ENCODE data around the gene UBAC2.

Gene UBAC2

GRCh38 chr13:99295488-99296252 lies 95.0 kb downstream of the UBAC2 start:
- no peak for DNase-seq (ENCODE audit: low read depth)

- no peak for DNase-seq (ENCODE audit: low read depth)
Observed at GRCh38 chr13:99296398-99296797, 95.7 kb downstream of the UBAC2 start.

- no peak for DNase-seq (ENCODE audit: low read depth)
Observed at GRCh38 chr13:99297331-99297730, 96.7 kb downstream of the UBAC2 start.

GRCh38 chr13:99298056-99298455 lies 97.4 kb downstream of the UBAC2 start:
- DNase-seq (ENCODE audit: low read depth), result no peak

- no peak for DNase-seq (ENCODE audit: low read depth)
Observed at GRCh38 chr13:99299256-99299919, 98.7 kb downstream of the UBAC2 start.

- DNase-seq (ENCODE audit: low read depth), result no peak
Observed at GRCh38 chr13:99299920-99300341, 99.3 kb downstream of the UBAC2 start.

- DNase-seq (ENCODE audit: low read depth), result no peak
Observed at GRCh38 chr13:99301056-99301838, 100.6 kb downstream of the UBAC2 start.

- DNase-seq (ENCODE audit: low read depth), result no peak
Observed at GRCh38 chr13:99301913-99302636, 101.4 kb downstream of the UBAC2 start.

GRCh38 chr13:99302637-99303505 lies 102.2 kb downstream of the UBAC2 start:
- no peak for DNase-seq (ENCODE audit: low read depth)

GRCh38 chr13:99303863-99304521 lies 103.3 kb downstream of the UBAC2 start:
- no peak for DNase-seq (ENCODE audit: low read depth)

- DNase-seq (ENCODE audit: low read depth), result no peak
Observed at GRCh38 chr13:99304541-99304940, 103.9 kb downstream of the UBAC2 start.

GRCh38 chr13:99305158-99305557 lies 104.5 kb downstream of the UBAC2 start:
- no peak for DNase-seq (ENCODE audit: low read depth)

GRCh38 chr13:99305566-99305965 lies 104.9 kb downstream of the UBAC2 start:
- DNase-seq (ENCODE audit: low read depth), result no peak

- DNase-seq (ENCODE audit: low read depth), result no peak
Observed at GRCh38 chr13:99307247-99307646, 106.6 kb downstream of the UBAC2 start, which contains the start of gene GPR183. TSS of gene GPR183 (minus strand) at chr13:99307399. CDS start at chr13:99296145, 11,254 bp downstream.

GRCh38 chr13:99307648-99308339 lies 107.1 kb downstream of the UBAC2 start:
- DNase-seq (ENCODE audit: low read depth), result no peak

GRCh38 chr13:99308471-99309087 lies 107.9 kb downstream of the UBAC2 start:
- peak; percentile 49 for DNase-seq (ENCODE audit: low read depth)

GRCh38 chr13:99310382-99311031 lies 109.9 kb downstream of the UBAC2 start:
- DNase-seq (ENCODE audit: low read depth), result peak; percentile 65

- no peak for DNase-seq (ENCODE audit: low read depth)
Observed at GRCh38 chr13:99311137-99311536, 110.5 kb downstream of the UBAC2 start.

Measured in GM04503 (cell line).